ENCODE data around the gene YJEFN3. TPM values are rescaled to one million over a fixed set of nuclear protein-coding genes. Genes with fewer than 3 reads are reported as not detected.

The YJEFN3 gene
- total RNA-seq, 2 donors from 2014 or later: 0.85 to 1.5 TPM

GRCh38 chr19:19530423-19530804 is 1.7 kb downstream of the YJEFN3 start:
- Histone ChIP-seq H3K27me3 (no peaks in the 10 kb centered on the region), H3K9me3 (no peaks in the 10 kb centered on the region), H3K27ac (no peak overlapping the region), H3K36me3 (peaks cover 25% of the 10 kb centered on the region), H3K4me1 (peaks cover 0 to 38% of the 10 kb centered on the region in 2 donors), H3K4me3 (no peak overlapping the region)
- no peak for DNase-seq (ENCODE audit: low spot score)
- no peak for TF ChIP-seq CTCF (IDR thresholded peaks at IDR 0.05)

DNA sequence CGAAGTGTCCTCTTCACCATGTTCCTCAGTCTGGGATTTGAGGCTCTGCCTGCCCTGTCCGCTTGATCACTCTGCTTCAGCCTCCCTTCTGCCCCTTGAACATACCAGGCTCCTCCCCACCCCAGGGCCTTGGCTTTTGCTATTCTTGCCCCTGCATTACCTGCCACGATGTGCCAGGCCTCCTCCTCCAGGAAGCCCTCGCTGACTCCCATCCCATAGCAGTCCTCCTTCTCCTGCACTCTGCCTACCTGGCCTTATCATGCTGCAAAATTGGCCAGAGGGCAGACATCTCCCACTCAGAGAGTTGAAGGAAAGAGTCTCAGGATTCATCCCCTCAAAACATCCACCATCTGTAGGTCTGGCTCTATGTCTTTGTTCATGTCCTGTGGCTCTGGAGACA is 2.2 kb downstream of the YJEFN3 start:
- no peak overlapping the region for H3K27ac ChIP-seq
- H3K36me3 ChIP-seq: peaks cover 24% of the 10 kb centered on the region
- H3K4me3 ChIP-seq: no peak overlapping the region
- no peak for TF ChIP-seq CTCF (IDR thresholded peaks at IDR 0.05)
- no peak for DNase-seq (ENCODE audit: low spot score)
- no peaks in the 10 kb centered on the region for H3K9me3 ChIP-seq
- peaks cover 0 to 33% of the 10 kb centered on the region in 2 donors for H3K4me1 ChIP-seq
- H3K27me3 ChIP-seq: no peaks in the 10 kb centered on the region

- DNase-seq (ENCODE audit: low spot score): peak; percentile 78
- no peak overlapping the region for H3K4me3 ChIP-seq
- peak; percentile 94 to 99 for TF ChIP-seq CTCF (IDR thresholded peaks at IDR 0.05)
Measured at GRCh38 chr19:19531951-19532805, 3.5 kb downstream of the YJEFN3 start.

GRCh38 chr19:19532806-19533701 is 4.3 kb downstream of the YJEFN3 start:
- Histone ChIP-seq H3K4me1 (peaks cover 0 to 31% of the 10 kb centered on the region in 2 donors), H3K27me3 (no peaks in the 10 kb centered on the region), H3K36me3 (peaks cover 4% of the 10 kb centered on the region), H3K27ac (no peak overlapping the region), H3K4me3 (no peak overlapping the region), H3K9me3 (no peaks in the 10 kb centered on the region)
- no peak for DNase-seq (ENCODE audit: low spot score)
- TF ChIP-seq CTCF (IDR thresholded peaks at IDR 0.05): no peak

More at GRCh38 chr19:19531951-19532805, 3.5 kb downstream of the YJEFN3 start:
- H3K4me1 ChIP-seq: peaks cover 0 to 22% of the 10 kb centered on the region in 2 donors
- H3K9me3 ChIP-seq: no peaks in the 10 kb centered on the region
- H3K27ac ChIP-seq: no peak overlapping the region
- peaks cover 13% of the 10 kb centered on the region for H3K36me3 ChIP-seq
- no peaks in the 10 kb centered on the region for H3K27me3 ChIP-seq

GRCh38 chr19:19533841-19534240 is 5.1 kb downstream of the YJEFN3 start:
- Histone ChIP-seq H3K27ac (no peak overlapping the region), H3K4me3 (no peak overlapping the region), H3K4me1 (peaks cover 0 to 34% of the 10 kb centered on the region in 2 donors), H3K36me3 (no peaks in the 10 kb centered on the region), H3K9me3 (no peaks in the 10 kb centered on the region), H3K27me3 (no peaks in the 10 kb centered on the region)
- no peak for TF ChIP-seq CTCF (IDR thresholded peaks at IDR 0.05)
- DNase-seq (ENCODE audit: low spot score): no peak
